DND-41 (cell line): Measurements from ENCODE around the gene CFAP65.

Source experiments
- ATAC-seq: fragments of 200-7000 bp; cut with Tn5 transposase; 3 replicates; pipeline ENCODE4 v1.9.1; 2021; ENCODE audit warnings: low read depth; ENCODE audit not compliant: insufficient read depth
- DNase-seq: peaks from one replicate; pipeline ENCODE4 v3.0.0-alpha.2; 2020
- H2AFZ ChIP-seq: 2 replicates; pipeline ENCODE4 v1.6.0; 2012; ENCODE audit warnings: low read depth, low read length
- H3K27ac ChIP-seq: 2 replicates; pipeline ENCODE4 v1.5.1; 2012; ENCODE audit warnings: low read length, inconsistent platforms
- H3K27me3 ChIP-seq: fragments of 200-600 bp; sonication (generic); 2 replicates; pipeline ENCODE4 v1.6.0; 2012; ENCODE audit warnings: low read length, mild to moderate bottlenecking, inconsistent platforms; ENCODE audit not compliant: insufficient read depth, poor library complexity
- H3K36me3 ChIP-seq: 2 replicates; pipeline ENCODE4 v1.5.1; 2012; ENCODE audit warnings: low read length, inconsistent platforms; ENCODE audit not compliant: insufficient read depth
- H3K4me1 ChIP-seq: 2 replicates; pipeline ENCODE4 v1.5.1; 2012; ENCODE audit warnings: mild to moderate bottlenecking, low read length; ENCODE audit not compliant: insufficient read depth
- H3K4me2 ChIP-seq: 2 replicates; pipeline ENCODE4 v1.6.0; 2012; ENCODE audit warnings: mild to moderate bottlenecking, moderate library complexity, low read length, inconsistent platforms; ENCODE audit not compliant: insufficient read depth
- H3K4me3 ChIP-seq, 2 experiments: fragments of 200-600 bp in 1 of 2; shearing (Covaris generic) in 1 of 2; 2 replicates each; pipeline ENCODE4 v1.5.1; 2012 to 2016; ENCODE audit warnings: inconsistent platforms in 2 of 2, low read length in 2 of 2, mild to moderate bottlenecking in 2 of 2, low read depth in 1 of 2, moderate library complexity in 1 of 2
- H3K79me2 ChIP-seq: 2 replicates; pipeline ENCODE4 v1.6.0; 2012; ENCODE audit warnings: low read length, inconsistent platforms; ENCODE audit not compliant: insufficient read depth
- H3K9ac ChIP-seq: 2 replicates; pipeline ENCODE4 v1.6.0; 2012; ENCODE audit warnings: low read depth, mild to moderate bottlenecking, inconsistent platforms, low read length, moderate library complexity
- H3K9me3 ChIP-seq: 2 replicates; pipeline ENCODE4 v1.5.1; 2012; ENCODE audit warnings: low read length, moderate library complexity, mild to moderate bottlenecking, inconsistent platforms; ENCODE audit not compliant: insufficient read depth, severe bottlenecking
- H4K20me1 ChIP-seq: 2 replicates; pipeline ENCODE4 v1.6.0; 2012; ENCODE audit warnings: low read length; ENCODE audit not compliant: insufficient read depth
- CTCF ChIP-seq: IDR thresholded peaks from 2 replicates; pipeline ENCODE4 v1.5.1; 2012; ENCODE audit warnings: borderline replicate concordance, low read length, moderate library complexity, mild to moderate bottlenecking; ENCODE audit not compliant: poor library complexity, severe bottlenecking; ENCODE audit errors: extremely low read depth
- EZH2 ChIP-seq: IDR thresholded peaks from 3 replicates; pipeline ENCODE4 v1.6.1; 2012; ENCODE audit warnings: borderline replicate concordance, low read depth, mild to moderate bottlenecking, moderate library complexity, low read length, inconsistent platforms; ENCODE audit not compliant: severe bottlenecking

CFAP65 gene

GRCh38 chr2:218961229-218961628 lies 80.1 kb downstream of the CFAP65 start:
- Histone ChIP-seq H3K27ac (no peak overlapping the region), H3K79me2 (no peaks in the 10 kb centered on the region), H3K9me3 (no peaks in the 10 kb centered on the region), H3K36me3 (no peaks in the 10 kb centered on the region), H2AFZ (no peak overlapping the region), H3K4me2 (no peak overlapping the region), H3K9ac (no peak overlapping the region), H4K20me1 (peaks cover 6% of the 10 kb centered on the region; the same call in 1 of the 2 replicates), H3K27me3 (peaks cover 6% of the 10 kb centered on the region), H3K4me1 (no peaks in the 10 kb centered on the region), H3K4me3 (no peak overlapping the region)
- no peak for TF ChIP-seq CTCF
- no peak for TF ChIP-seq EZH2
- no peak for DNase-seq
- ATAC-seq, result no peak

- no peak for ATAC-seq
- H3K79me2 ChIP-seq, result no peaks in the 10 kb centered on the region
- peaks cover 6% of the 10 kb centered on the region for H3K27me3 ChIP-seq
- H3K9ac ChIP-seq, result no peak overlapping the region
- no peaks in the 10 kb centered on the region for H3K4me1 ChIP-seq
- peaks cover 6% of the 10 kb centered on the region; the same call in 1 of the 2 replicates for H4K20me1 ChIP-seq
- no peaks in the 10 kb centered on the region for H3K36me3 ChIP-seq
- H2AFZ ChIP-seq, result no peak overlapping the region
- H3K4me3 ChIP-seq, result no peak overlapping the region
- H3K9me3 ChIP-seq, result no peaks in the 10 kb centered on the region
- TF ChIP-seq EZH2 (no peak), CTCF (no peak)
- DNase-seq, result no peak
- no peak overlapping the region for H3K27ac ChIP-seq
- H3K4me2 ChIP-seq, result no peak overlapping the region
Observed at GRCh38 chr2:218960309-218961165, 80.8 kb downstream of the CFAP65 start.

DNA sequence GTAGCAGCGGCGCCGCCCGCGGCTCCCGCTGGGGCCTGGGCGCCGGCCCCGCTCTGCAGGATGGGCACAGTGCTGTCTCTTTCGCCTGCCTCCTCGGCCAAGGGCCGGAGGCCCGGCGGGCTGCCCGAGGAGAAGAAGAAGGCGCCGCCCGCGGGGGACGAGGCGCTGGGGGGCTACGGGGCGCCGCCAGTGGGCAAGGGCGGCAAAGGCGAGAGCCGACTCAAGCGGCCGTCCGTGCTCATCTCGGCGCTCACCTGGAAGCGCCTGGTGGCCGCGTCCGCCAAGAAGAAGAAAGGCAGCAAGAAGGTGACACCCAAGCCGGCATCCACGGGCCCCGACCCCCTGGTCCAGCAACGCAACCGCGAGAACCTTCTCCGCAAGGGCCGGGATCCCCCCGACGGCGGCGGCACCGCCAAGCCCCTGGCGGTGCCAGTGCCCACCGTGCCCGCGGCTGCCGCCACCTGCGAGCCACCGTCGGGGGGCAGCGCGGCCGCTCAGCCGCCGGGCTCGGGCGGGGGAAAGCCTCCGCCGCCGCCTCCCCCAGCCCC lies 81.5 kb downstream of the CFAP65 start:
- no peaks in the 10 kb centered on the region for H3K36me3 ChIP-seq
- no peaks in the 10 kb centered on the region for H3K4me1 ChIP-seq
- H3K27me3 ChIP-seq, result peaks cover 6% of the 10 kb centered on the region
- H2AFZ ChIP-seq, result no peak overlapping the region
- no peak for DNase-seq
- H3K4me3 ChIP-seq, result no peak overlapping the region
- no peak overlapping the region for H3K4me2 ChIP-seq
- TF ChIP-seq CTCF, result no peak
- no peak for TF ChIP-seq EZH2
- H3K79me2 ChIP-seq, result no peaks in the 10 kb centered on the region
- H3K27ac ChIP-seq, result no peak overlapping the region
- peaks cover 6% of the 10 kb centered on the region; the same call in 1 of the 2 replicates for H4K20me1 ChIP-seq
- no peaks in the 10 kb centered on the region for H3K9me3 ChIP-seq
- H3K9ac ChIP-seq, result no peak overlapping the region
- ATAC-seq, result no peak
